ENCODE data around the gene BBS9.

The BBS9 gene

DNA sequence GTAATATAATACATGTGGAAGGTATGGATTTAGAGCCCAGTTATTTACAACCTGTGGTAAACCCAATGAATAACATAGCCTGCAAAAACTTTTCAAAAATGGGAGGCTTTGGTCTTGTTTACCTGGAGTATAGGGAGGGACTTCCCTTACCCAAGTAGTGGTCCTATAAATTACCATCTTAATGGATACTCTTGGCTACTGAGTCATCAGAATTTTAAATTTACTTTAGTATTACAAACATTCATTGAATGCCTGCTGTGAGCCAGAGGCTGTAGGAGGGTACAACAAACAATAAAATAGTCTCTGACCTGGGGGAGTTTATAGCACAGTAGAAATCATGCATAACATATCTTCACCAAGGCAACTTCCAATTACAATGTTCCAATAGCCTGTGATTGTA, 365.1 kb downstream of the BBS9 start:
- no peak overlapping the region for H2BK120ac ChIP-seq (ENCODE audit: low read depth, low read length)
- no peaks in the 10 kb centered on the region for H3K79me1 ChIP-seq (replicated peaks; ENCODE audit: low read length, poor library complexity, severe bottlenecking)
- H2BK15ac ChIP-seq (ENCODE audit: low read depth, poor library complexity, severe bottlenecking), result no peak overlapping the region
- H2BK12ac ChIP-seq (ENCODE audit: low read length in 2 of 2), result no peak overlapping the region
- H3K27ac ChIP-seq (ENCODE audit: low read length, poor library complexity, severe bottlenecking), result peak overlapping the region; percentile 53
- no peak overlapping the region for H2BK5ac ChIP-seq (ENCODE audit: low read depth, low read length, poor library complexity, severe bottlenecking)
- H2AFZ ChIP-seq (ENCODE audit: low read depth, low read length), result no peak overlapping the region
- no peak overlapping the region for H3K14ac ChIP-seq (ENCODE audit: low read length in 2 of 2)
- H3K4ac ChIP-seq (ENCODE audit: low read depth in 1 of 2, low read length in 2 of 2), result no peak overlapping the region
- no peak overlapping the region for H4K8ac ChIP-seq (ENCODE audit: low read length)
- H3K9me3 ChIP-seq (ENCODE audit: control insufficient read depth, low read length), result no peaks in the 10 kb centered on the region
- H3K4me2 ChIP-seq (ENCODE audit: low read length, poor library complexity, severe bottlenecking), result no peak overlapping the region
- H3K4me3 ChIP-seq (ENCODE audit: insufficient read depth in 1 of 2, low read depth in 1 of 2, low read length in 2 of 2), result no peak overlapping the region
- H4K91ac ChIP-seq (ENCODE audit: low read length), result no peak overlapping the region
- no peak overlapping the region for H3K18ac ChIP-seq (ENCODE audit: low read depth in 1 of 2, low read length in 2 of 2)
- H3K36me3 ChIP-seq (ENCODE audit: control insufficient read depth in 1 of 2, insufficient read depth in 2 of 2, low read depth in 1 of 2, low read length in 2 of 2), result no peaks in the 10 kb centered on the region
- DNase-seq, result no peak
- H2AK5ac ChIP-seq (ENCODE audit: low read length, severe bottlenecking), result no peak overlapping the region
- H3K27me3 ChIP-seq (ENCODE audit: control insufficient read depth in 1 of 2, insufficient read depth in 1 of 2, low read length in 2 of 2), result no peaks in the 10 kb centered on the region
- H3K9ac ChIP-seq (ENCODE audit: low read length), result no peak overlapping the region
- H3K4me1 ChIP-seq (ENCODE audit: control insufficient read depth, insufficient read depth, low read depth, low read length), result peaks cover 3% of the 10 kb centered on the region
- no peak overlapping the region for H3K23ac ChIP-seq (ENCODE audit: low read length in 2 of 2)

DNA sequence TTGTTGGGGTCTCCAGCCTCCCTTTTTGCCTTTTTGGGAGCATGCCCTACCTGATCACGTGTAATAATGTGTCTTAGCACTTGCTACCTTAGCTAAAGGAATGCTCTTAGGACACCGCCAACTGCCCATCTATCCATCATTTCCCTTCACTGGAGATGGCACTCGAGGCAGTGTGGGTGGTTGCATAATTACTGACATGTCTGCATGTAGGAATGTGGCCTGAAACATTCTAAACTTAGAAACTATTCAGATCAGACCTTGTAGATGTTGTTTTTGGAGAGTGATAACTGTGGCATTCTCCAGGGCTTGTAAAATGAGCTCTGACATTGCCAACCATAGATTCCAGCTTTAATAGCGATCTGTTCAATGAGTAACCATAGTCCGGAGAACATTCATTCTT, 365.8 kb downstream of the BBS9 start:
- H2BK15ac ChIP-seq (ENCODE audit: low read depth, poor library complexity, severe bottlenecking), result no peak overlapping the region
- peak overlapping the region; percentile 79 for H3K27ac ChIP-seq (ENCODE audit: low read length, poor library complexity, severe bottlenecking)
- no peak overlapping the region for H3K4ac ChIP-seq (ENCODE audit: low read depth in 1 of 2, low read length in 2 of 2)
- H2AK5ac ChIP-seq (ENCODE audit: low read length, severe bottlenecking), result no peak overlapping the region
- no peaks in the 10 kb centered on the region for H3K79me1 ChIP-seq (replicated peaks; ENCODE audit: low read length, poor library complexity, severe bottlenecking)
- H3K4me1 ChIP-seq (ENCODE audit: control insufficient read depth, insufficient read depth, low read depth, low read length), result peaks cover 3% of the 10 kb centered on the region
- no peak overlapping the region for H3K4me2 ChIP-seq (ENCODE audit: low read length, poor library complexity, severe bottlenecking)
- H3K9ac ChIP-seq (ENCODE audit: low read length), result no peak overlapping the region
- peak overlapping the region; percentile 37 for H4K8ac ChIP-seq (ENCODE audit: low read length)
- no peak overlapping the region for H2BK12ac ChIP-seq (ENCODE audit: low read length in 2 of 2)
- no peak overlapping the region for H3K18ac ChIP-seq (ENCODE audit: low read depth in 1 of 2, low read length in 2 of 2)
- no peaks in the 10 kb centered on the region for H3K36me3 ChIP-seq (ENCODE audit: control insufficient read depth in 1 of 2, insufficient read depth in 2 of 2, low read depth in 1 of 2, low read length in 2 of 2)
- H3K23ac ChIP-seq (ENCODE audit: low read length in 2 of 2), result no peak overlapping the region
- no peak overlapping the region for H2BK120ac ChIP-seq (ENCODE audit: low read depth, low read length)
- no peaks in the 10 kb centered on the region for H3K27me3 ChIP-seq (ENCODE audit: control insufficient read depth in 1 of 2, insufficient read depth in 1 of 2, low read length in 2 of 2)
- no peak overlapping the region for H2AFZ ChIP-seq (ENCODE audit: low read depth, low read length)
- 40% methylated on average over 2 of the region's 5 CpGs for WGBS
- H3K9me3 ChIP-seq (ENCODE audit: control insufficient read depth, low read length), result no peaks in the 10 kb centered on the region
- DNase-seq, result no peak
- H4K91ac ChIP-seq (ENCODE audit: low read length), result no peak overlapping the region
- no peak overlapping the region for H2BK5ac ChIP-seq (ENCODE audit: low read depth, low read length, poor library complexity, severe bottlenecking)
- no peak overlapping the region for H3K4me3 ChIP-seq (ENCODE audit: insufficient read depth in 1 of 2, low read depth in 1 of 2, low read length in 2 of 2)
- no peak overlapping the region for H3K14ac ChIP-seq (ENCODE audit: low read length in 2 of 2)

DNA sequence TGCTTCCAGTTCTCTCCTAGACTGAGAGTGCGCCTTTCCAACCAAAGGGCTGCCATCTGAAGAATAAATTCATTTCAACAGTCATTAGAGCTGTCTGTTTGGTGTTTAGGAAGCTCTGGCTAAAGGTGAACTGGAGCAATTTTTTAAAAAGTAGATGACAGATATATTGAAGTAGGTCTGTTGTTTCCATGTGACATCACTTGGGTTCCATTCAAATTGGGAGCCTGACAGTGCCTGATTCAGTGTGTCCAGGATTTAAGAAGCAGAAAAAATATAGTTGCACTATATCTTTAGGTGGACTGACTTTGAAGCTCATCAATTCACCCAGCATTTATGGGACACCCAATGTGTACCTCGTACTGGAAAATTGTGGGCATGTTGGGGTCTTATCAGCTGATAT, 367.7 kb downstream of the BBS9 start:
- Histone ChIP-seq H3K4me2 (ENCODE audit: low read length, poor library complexity, severe bottlenecking) (no peak overlapping the region), H3K27me3 (ENCODE audit: control insufficient read depth in 1 of 2, insufficient read depth in 1 of 2, low read length in 2 of 2) (no peaks in the 10 kb centered on the region), H3K9me3 (ENCODE audit: control insufficient read depth, low read length) (no peaks in the 10 kb centered on the region), H3K9ac (ENCODE audit: low read length) (no peak overlapping the region), H2BK15ac (ENCODE audit: low read depth, poor library complexity, severe bottlenecking) (no peak overlapping the region), H3K18ac (ENCODE audit: low read depth in 1 of 2, low read length in 2 of 2) (no peak overlapping the region), H3K4ac (ENCODE audit: low read depth in 1 of 2, low read length in 2 of 2) (no peak overlapping the region), H3K36me3 (ENCODE audit: control insufficient read depth in 1 of 2, insufficient read depth in 2 of 2, low read depth in 1 of 2, low read length in 2 of 2) (no peaks in the 10 kb centered on the region), H4K91ac (ENCODE audit: low read length) (no peak overlapping the region), H3K23ac (ENCODE audit: low read length in 2 of 2) (no peak overlapping the region), H4K8ac (ENCODE audit: low read length) (no peak overlapping the region), H3K27ac (ENCODE audit: low read length, poor library complexity, severe bottlenecking) (no peak overlapping the region), H2AK5ac (ENCODE audit: low read length, severe bottlenecking) (peak overlapping the region; percentile 29), H3K14ac (ENCODE audit: low read length in 2 of 2) (no peak overlapping the region), H2AFZ (ENCODE audit: low read depth, low read length) (no peak overlapping the region), H3K4me3 (ENCODE audit: insufficient read depth in 1 of 2, low read depth in 1 of 2, low read length in 2 of 2) (no peak overlapping the region), H3K79me1 (replicated peaks; ENCODE audit: low read length, poor library complexity, severe bottlenecking) (peaks cover 1% of the 10 kb centered on the region), H2BK120ac (ENCODE audit: low read depth, low read length) (no peak overlapping the region), H2BK5ac (ENCODE audit: low read depth, low read length, poor library complexity, severe bottlenecking) (no peak overlapping the region), H3K4me1 (ENCODE audit: control insufficient read depth, insufficient read depth, low read depth, low read length) (peaks cover 3% of the 10 kb centered on the region), H2BK12ac (ENCODE audit: low read length in 2 of 2) (no peak overlapping the region)
- no peak for DNase-seq
- 100% methylated on average over 1 of the region's 2 CpGs for WGBS

DNA sequence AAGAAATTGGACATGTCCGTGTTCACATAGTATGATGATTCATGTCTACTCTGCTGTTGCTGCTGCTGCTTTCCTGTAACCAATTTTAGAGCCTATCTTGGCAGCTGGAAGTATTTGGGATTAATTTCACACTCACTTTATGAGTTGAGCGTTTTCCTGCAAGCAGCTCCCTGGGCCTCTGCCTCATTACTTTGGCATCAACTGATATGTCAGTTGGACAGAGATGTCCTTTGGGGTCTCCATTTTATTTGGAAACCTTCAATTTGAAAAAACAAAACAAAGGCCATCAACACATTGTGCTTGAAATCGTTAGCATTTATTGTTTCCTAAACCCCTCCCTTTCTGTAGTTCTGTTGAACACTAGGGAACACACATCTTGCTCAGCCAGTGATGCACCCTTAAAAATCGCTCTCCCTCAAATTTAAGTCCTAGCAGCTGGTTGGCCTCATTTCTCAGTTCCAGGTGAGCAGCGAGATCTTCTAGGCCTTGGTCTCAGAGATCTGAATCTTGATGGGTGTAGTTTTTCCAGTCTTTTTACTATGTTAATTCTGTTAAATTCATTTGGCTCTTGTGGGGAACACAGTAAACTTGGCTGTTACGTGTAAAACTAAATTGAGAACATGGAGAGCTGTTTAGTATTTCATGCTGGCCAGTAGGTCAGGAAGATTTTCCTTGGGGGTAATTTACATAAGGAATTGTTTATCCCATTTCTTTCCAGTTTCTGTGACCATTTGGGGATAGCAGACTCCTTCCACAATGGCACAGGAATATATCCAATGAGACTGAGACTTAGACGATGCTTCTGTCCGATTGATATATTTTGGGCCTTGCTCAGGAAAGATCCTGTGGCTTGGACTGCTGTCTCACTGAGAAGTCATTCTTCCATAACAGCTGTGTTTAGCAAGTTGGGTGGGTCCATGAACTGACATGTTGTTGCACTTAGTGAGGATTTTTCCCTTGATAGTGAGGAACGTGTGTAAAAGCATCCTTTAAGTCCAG, 371.6 kb downstream of the BBS9 start:
- no peak overlapping the region for H2AK5ac ChIP-seq (ENCODE audit: low read length, severe bottlenecking)
- no peak overlapping the region for H3K4me2 ChIP-seq (ENCODE audit: low read length, poor library complexity, severe bottlenecking)
- H2BK5ac ChIP-seq (ENCODE audit: low read depth, low read length, poor library complexity, severe bottlenecking), result no peak overlapping the region
- no peak overlapping the region for H4K91ac ChIP-seq (ENCODE audit: low read length)
- no peak overlapping the region for H3K27ac ChIP-seq (ENCODE audit: low read length, poor library complexity, severe bottlenecking)
- H3K79me1 ChIP-seq (replicated peaks; ENCODE audit: low read length, poor library complexity, severe bottlenecking), result peaks cover 1% of the 10 kb centered on the region
- peak overlapping the region; percentile 19 for H3K9ac ChIP-seq (ENCODE audit: low read length)
- H3K14ac ChIP-seq (ENCODE audit: low read length in 2 of 2), result no peak overlapping the region
- H2BK12ac ChIP-seq (ENCODE audit: low read length in 2 of 2), result no peak overlapping the region
- no peak overlapping the region for H2AFZ ChIP-seq (ENCODE audit: low read depth, low read length)
- no peak overlapping the region for H4K8ac ChIP-seq (ENCODE audit: low read length)
- H3K4me3 ChIP-seq (ENCODE audit: insufficient read depth in 1 of 2, low read depth in 1 of 2, low read length in 2 of 2), result no peak overlapping the region
- no peak for DNase-seq
- no peak overlapping the region for H3K23ac ChIP-seq (ENCODE audit: low read length in 2 of 2)
- no peak overlapping the region for H2BK120ac ChIP-seq (ENCODE audit: low read depth, low read length)
- WGBS, result 88% methylated on average over 9 of the region's 9 CpGs
- H3K4ac ChIP-seq (ENCODE audit: low read depth in 1 of 2, low read length in 2 of 2), result no peak overlapping the region
- no peak overlapping the region for H3K18ac ChIP-seq (ENCODE audit: low read depth in 1 of 2, low read length in 2 of 2)
- H2BK15ac ChIP-seq (ENCODE audit: low read depth, poor library complexity, severe bottlenecking), result no peak overlapping the region
- peaks cover 0 to 5% of the 10 kb centered on the region in 2 experiments for H3K36me3 ChIP-seq (ENCODE audit: control insufficient read depth in 1 of 2, insufficient read depth in 2 of 2, low read depth in 1 of 2, low read length in 2 of 2)
- H3K9me3 ChIP-seq (ENCODE audit: control insufficient read depth, low read length), result no peaks in the 10 kb centered on the region
- H3K4me1 ChIP-seq (ENCODE audit: control insufficient read depth, insufficient read depth, low read depth, low read length), result peaks cover 3% of the 10 kb centered on the region
- H3K27me3 ChIP-seq (ENCODE audit: control insufficient read depth in 1 of 2, insufficient read depth in 1 of 2, low read length in 2 of 2), result no peaks in the 10 kb centered on the region
